ENCODE measurements around the gene TLE2. TPM values are rescaled to one million over a fixed set of nuclear protein-coding genes. Genes with fewer than 3 reads are reported as not detected.

TLE2 gene
- total and polyA plus RNA-seq, 2 donors (not counting 3 experiments of a cell fraction or from before 2014, with no cell fraction given): 32.0 to 38.8 TPM

- no peaks in the 10 kb centered on the region for H3K9me1 ChIP-seq (replicated peaks; ENCODE audit: control insufficient read depth, extremely low read depth, insufficient read depth, low read length)
- intact Hi-C loops (cut with micrococcal nuclease): no loop called here
- FAIRE-seq: no peak
- no peak overlapping the region for H2AFZ ChIP-seq (ENCODE audit: low read depth, low read length)
- no peak overlapping the region for H3K4me3 ChIP-seq (replicated peaks in 1 of 3; ENCODE audit: insufficient read depth in 1 of 3, low read depth in 1 of 3, low read length in 3 of 3)
- H3K79me2 ChIP-seq (ENCODE audit: control insufficient read depth, insufficient read depth, low read length): no peaks in the 10 kb centered on the region
- no peaks in the 10 kb centered on the region for H3K27me3 ChIP-seq (ENCODE audit: control insufficient read depth in 2 of 2, insufficient read depth in 2 of 2, low read length in 2 of 2)
- no peaks in the 10 kb centered on the region for H4K20me1 ChIP-seq (replicated peaks; ENCODE audit: control insufficient read depth, extremely low read depth, insufficient read depth, low read length)
- H3K9ac ChIP-seq (replicated peaks; ENCODE audit: extremely low read depth, insufficient read depth, low read length): no peak overlapping the region
- no peak overlapping the region for H3K27ac ChIP-seq (ENCODE audit: insufficient read depth, low read depth, low read length)
- H3K36me3 ChIP-seq (ENCODE audit: control insufficient read depth in 2 of 2, extremely low read depth in 1 of 2, insufficient read depth in 2 of 2, low read length in 2 of 2): no peaks in the 10 kb centered on the region
- CTCF ChIA-PET: interaction anchor here (0.6 to 4.0 kb wide), 2 partner anchors 27 to 126 kb away, joined by 3 to 22 read pairs; no protein-coding TSS in a partner anchor
- TF ChIP-seq FOS (IDR thresholded peaks at IDR 0.05; ENCODE audit: borderline replicate concordance, insufficient read depth, low read length): no peak
- no peak for TF ChIP-seq POLR2AphosphoS5 (IDR thresholded peaks at IDR 0.05; ENCODE audit: insufficient read depth, low read depth, low read length)
- no peak for TF ChIP-seq MYC (IDR thresholded peaks at IDR 0.05; ENCODE audit: low read depth, low read length)
- TF ChIP-seq GATA2 (IDR thresholded peaks at IDR 0.05; ENCODE audit: insufficient read depth, insufficient read length, low read depth, low read length): no peak
- no peak for TF ChIP-seq JUN (IDR thresholded peaks at IDR 0.05; ENCODE audit: borderline replicate concordance, insufficient read depth, insufficient read length, low read depth)
- no peak for TF ChIP-seq CTCF (IDR thresholded peaks at IDR 0.05; ENCODE audit: extremely low read depth in 1 of 2, insufficient read depth in 1 of 2, low read depth in 1 of 2, low read length in 2 of 2)
- no peak for TF ChIP-seq POLR2A (IDR thresholded peaks at IDR 0.05; ENCODE audit: low read depth, low read length)
- TF ChIP-seq MAX (IDR thresholded peaks at IDR 0.05; ENCODE audit: insufficient read depth, insufficient read length): no peak
- TF ChIP-seq EZH2 (IDR thresholded peaks at IDR 0.05; ENCODE audit: borderline replicate concordance, low read depth, low read length, severe bottlenecking): no peak
- DNase-seq (ENCODE audit: low read depth, low spot score): no peak
- POLR2A ChIA-PET: no interaction called here
- no peaks in the 10 kb centered on the region for H3K9me3 ChIP-seq (replicated peaks; ENCODE audit: control insufficient read depth, insufficient read depth, low read length)
- H3K4me2 ChIP-seq (ENCODE audit: insufficient read depth, low read length): no peak overlapping the region
- peaks cover 25% of the 10 kb centered on the region for H3K4me1 ChIP-seq (ENCODE audit: control insufficient read depth, extremely low read depth, insufficient read depth, low read length)
- BruUV-seq (replicated peaks): no TSS peak
- dilution Hi-C loops (cut with MboI; ENCODE audit: extremely low pct_ligation_motif_present, low sequenced_read_pairs): no loop called here
Observed at GRCh38 chr19:2978166-2978767, 50.8 kb downstream of the TLE2 start.

Data from endothelial cell of umbilical vein (primary cell).